ENCODE measurements around the gene TMEM244. TPM values are rescaled to one million over a fixed set of nuclear protein-coding genes. Genes with fewer than 3 reads are reported as not detected.

The TMEM244 gene
- total and polyA plus RNA-seq, 8 donors = not detected

GRCh38 chr6:129790785-129791184 is 70.3 kb downstream of the TMEM244 start:
- no peaks in the 10 kb centered on the region for H3K36me3 ChIP-seq
- H3K4me3 ChIP-seq = no peak overlapping the region
- 47 to 79% (median 67%) methylated on average over 1 of the region's 1 CpG for WGBS, 5 donors
- H3K27me3 ChIP-seq = no peaks in the 10 kb centered on the region
- H3K4me1 ChIP-seq = no peaks in the 10 kb centered on the region
- no peak overlapping the region for H3K27ac ChIP-seq
- TF ChIP-seq POLR2A (IDR thresholded peaks at IDR 0.05) = no peak
- DNase-seq = no peak
- no peaks in the 10 kb centered on the region for H3K9me3 ChIP-seq
- intact Hi-C loops (cut with DNase I; ENCODE audit: low total_unique reads) = no loop called here

GRCh38 chr6:129789974-129790373 is 71.1 kb downstream of the TMEM244 start:
- Histone ChIP-seq H3K36me3 (no peaks in the 10 kb centered on the region), H3K27me3 (no peaks in the 10 kb centered on the region), H3K4me1 (no peaks in the 10 kb centered on the region), H3K4me3 (no peak overlapping the region), H3K9me3 (no peaks in the 10 kb centered on the region), H3K27ac (no peak overlapping the region)
- no peak for DNase-seq
- TF ChIP-seq EP300 (IDR thresholded peaks at IDR 0.05) (no peak), POLR2AphosphoS5 (IDR thresholded peaks at IDR 0.05) (no peak), POLR2A (IDR thresholded peaks at IDR 0.05) (no peak), CTCF (IDR thresholded peaks at IDR 0.05) (no peak)
- intact Hi-C loops (cut with DNase I; ENCODE audit: low total_unique reads) = no loop called here

- no peak overlapping the region for H3K27ac ChIP-seq
- H3K9me3 ChIP-seq = no peaks in the 10 kb centered on the region
- H3K4me1 ChIP-seq = no peaks in the 10 kb centered on the region
- no peak overlapping the region for H3K4me3 ChIP-seq
- DNase-seq = no peak
- TF ChIP-seq EP300 (IDR thresholded peaks at IDR 0.05) (no peak), POLR2AphosphoS5 (IDR thresholded peaks at IDR 0.05) (no peak), CTCF (IDR thresholded peaks at IDR 0.05) (no peak)
- intact Hi-C loops (cut with DNase I; ENCODE audit: low total_unique reads) = no loop called here
- 83 to 93% (median 87%) methylated on average over 2 of the region's 2 CpGs for WGBS, 5 donors
- H3K36me3 ChIP-seq = no peaks in the 10 kb centered on the region
- no peaks in the 10 kb centered on the region for H3K27me3 ChIP-seq
These were observed 73.3 kb downstream of the TMEM244 start for GRCh38 chr6:129787816-129788215.

GRCh38 chr6:129786548-129786947 is 74.6 kb downstream of the TMEM244 start:
- WGBS, 5 donors = 61 to 71% (median 62%) methylated on average over 3 of the region's 3 CpGs
- H3K27me3 ChIP-seq = no peaks in the 10 kb centered on the region
- intact Hi-C loops (cut with DNase I; ENCODE audit: low total_unique reads) = no loop called here

GRCh38 chr6:129785756-129786135 is 75.4 kb downstream of the TMEM244 start:
- TF ChIP-seq EP300 (IDR thresholded peaks at IDR 0.05) = no peak
- no peak for TF ChIP-seq POLR2AphosphoS5 (IDR thresholded peaks at IDR 0.05)
- no peak for TF ChIP-seq CTCF (IDR thresholded peaks at IDR 0.05)
- TF ChIP-seq POLR2A (IDR thresholded peaks at IDR 0.05) = no peak
- Histone ChIP-seq H3K36me3 (no peaks in the 10 kb centered on the region), H3K27ac (no peak overlapping the region), H3K4me3 (no peak overlapping the region), H3K27me3 (no peaks in the 10 kb centered on the region), H3K9me3 (no peaks in the 10 kb centered on the region), H3K4me1 (no peaks in the 10 kb centered on the region)
- 69 to 97% (median 88%) methylated on average over 1 of the region's 1 CpG for WGBS, 5 donors
- no peak for DNase-seq
- intact Hi-C loops (cut with DNase I; ENCODE audit: low total_unique reads) = no loop called here

More at GRCh38 chr6:129786548-129786947, 74.6 kb downstream of the TMEM244 start:
- Histone ChIP-seq H3K36me3 (no peaks in the 10 kb centered on the region), H3K9me3 (no peaks in the 10 kb centered on the region), H3K27ac (no peak overlapping the region), H3K4me3 (no peak overlapping the region), H3K4me1 (no peaks in the 10 kb centered on the region)
- DNase-seq = no peak
- no peak for TF ChIP-seq CTCF (IDR thresholded peaks at IDR 0.05)
- TF ChIP-seq EP300 (IDR thresholded peaks at IDR 0.05) = no peak
- TF ChIP-seq POLR2A (IDR thresholded peaks at IDR 0.05) = no peak
- no peak for TF ChIP-seq POLR2AphosphoS5 (IDR thresholded peaks at IDR 0.05)

All from stomach (tissue), 9 donors.